Endothelial cell (in vitro differentiated cells): ENCODE results near the gene GSTM1. TPM values are rescaled to one million over a fixed set of nuclear protein-coding genes. Genes with fewer than 3 reads are reported as not detected.

ENCODE experiments used
- DNase-seq: peaks from one replicate; pipeline ENCODE4 v3.0.0; 2021; ENCODE audit warnings: low spot score
- H3K27ac Mint-ChIP-seq: one replicate; pipeline ENCODE4 v1.8.0; 2021; ENCODE audit warnings: mixed read lengths, inconsistent platforms; ENCODE audit not compliant: unreplicated experiment
- H3K27me3 Mint-ChIP-seq: one replicate; pipeline ENCODE4 v1.8.0; 2021; ENCODE audit warnings: mild to moderate bottlenecking, moderate library complexity, mixed read lengths, inconsistent platforms; ENCODE audit not compliant: unreplicated experiment
- H3K36me3 Mint-ChIP-seq: one replicate; pipeline ENCODE4 v1.8.0; 2021; ENCODE audit warnings: mild to moderate bottlenecking, low read depth, mixed read lengths, inconsistent platforms; ENCODE audit not compliant: unreplicated experiment
- H3K4me1 Mint-ChIP-seq: one replicate; pipeline ENCODE4 v1.8.0; 2021; ENCODE audit warnings: mild to moderate bottlenecking, mixed read lengths, inconsistent platforms; ENCODE audit not compliant: unreplicated experiment
- H3K4me3 Mint-ChIP-seq: one replicate; pipeline ENCODE4 v1.8.0; 2021; ENCODE audit warnings: mild to moderate bottlenecking, mixed read lengths, inconsistent platforms; ENCODE audit not compliant: unreplicated experiment
- H3K9me3 Mint-ChIP-seq: one replicate; pipeline ENCODE4 v1.8.0; 2021; ENCODE audit warnings: mixed read lengths, inconsistent platforms; ENCODE audit not compliant: unreplicated experiment
- CTCF ChIP-seq: fragments of 200-600 bp; sonication (generic); IDR thresholded peaks from one replicate; pipeline ENCODE4 v1.5.0; 2021; ENCODE audit warnings: antibody characterized with exemption; ENCODE audit not compliant: unreplicated experiment
- total RNA-seq: library from RNA; stranded (reverse); fragmentation: NEBNext Ultra II Directional; extraction: Animal tissue kit (Norgen Biotek cat#: 25700); gene quantifications from one replicate; pipeline ENCODE4 v1.2.1, GENCODE V29; 2021; ENCODE audit not compliant: unreplicated experiment

Gene GSTM1
- total RNA-seq, 1 donor from 2014 or later, result not detected

GRCh38 chr1:109725510-109725909 lies 37.9 kb downstream of the GSTM1 start:
- Mint-ChIP-seq H3K4me1 (peaks cover 6% of the 10 kb centered on the region), H3K27ac (no peak overlapping the region), H3K36me3 (peaks cover 12% of the 10 kb centered on the region), H3K9me3 (peaks cover 5% of the 10 kb centered on the region), H3K27me3 (peaks cover 3% of the 10 kb centered on the region), H3K4me3 (peak overlapping the region; percentile 27)
- no peak for DNase-seq
- TF ChIP-seq CTCF, result no peak

GRCh38 chr1:109726007-109726406 lies 38.4 kb downstream of the GSTM1 start:
- Mint-ChIP-seq H3K36me3 (peaks cover 12% of the 10 kb centered on the region), H3K9me3 (peaks cover 5% of the 10 kb centered on the region), H3K4me3 (peak overlapping the region; percentile 27), H3K4me1 (peaks cover 6% of the 10 kb centered on the region), H3K27me3 (peaks cover 3% of the 10 kb centered on the region), H3K27ac (no peak overlapping the region)
- DNase-seq, result no peak
- TF ChIP-seq CTCF, result no peak

- Mint-ChIP-seq H3K27ac (no peak overlapping the region), H3K4me3 (no peak overlapping the region), H3K27me3 (peaks cover 3% of the 10 kb centered on the region), H3K9me3 (peaks cover 5% of the 10 kb centered on the region), H3K36me3 (peaks cover 12% of the 10 kb centered on the region), H3K4me1 (peaks cover 6% of the 10 kb centered on the region)
- TF ChIP-seq CTCF, result no peak
- no peak for DNase-seq
Measured at GRCh38 chr1:109726728-109727373, 39.2 kb downstream of the GSTM1 start.

GRCh38 chr1:109728870-109729269 lies 41.3 kb downstream of the GSTM1 start:
- Mint-ChIP-seq H3K4me1 (peaks cover 6% of the 10 kb centered on the region), H3K36me3 (peaks cover 16% of the 10 kb centered on the region), H3K27me3 (peaks cover 3% of the 10 kb centered on the region), H3K27ac (no peak overlapping the region), H3K9me3 (peaks cover 5% of the 10 kb centered on the region), H3K4me3 (no peak overlapping the region)
- no peak for DNase-seq
- no peak for TF ChIP-seq CTCF

GRCh38 chr1:109730666-109731065 lies 43.0 kb downstream of the GSTM1 start:
- Mint-ChIP-seq H3K27me3 (peaks cover 4% of the 10 kb centered on the region), H3K4me1 (peaks cover 6% of the 10 kb centered on the region), H3K27ac (no peak overlapping the region), H3K36me3 (peaks cover 18% of the 10 kb centered on the region), H3K4me3 (no peak overlapping the region), H3K9me3 (peaks cover 5% of the 10 kb centered on the region)
- no peak for DNase-seq
- TF ChIP-seq CTCF, result no peak
